ENCODE data around the gene ZNF888. TPM values are rescaled to one million over a fixed set of nuclear protein-coding genes. Genes with fewer than 3 reads are reported as not detected.
"Not testable (repeated sequence)": the region's sequence is repeated elsewhere in the genome, so short reads cannot be mapped to it uniquely, and the experiment has no call there.

The ZNF888 gene
- total and polyA plus RNA-seq, 9 of the 15 experiments (the other 6 are each of a cell fraction or from before 2014, with no cell fraction given), result 1.6 to 13.3 (median 9.9) TPM

GRCh38 chr19:52898596-52898995 is 24.6 kb downstream of the ZNF888 start:
- H3K79me2 ChIP-seq (ENCODE audit: control insufficient read depth, insufficient read depth, low read length), result peaks cover 38% of the 10 kb centered on the region
- WGBS (ENCODE audit: insufficient coverage, low coverage, missing lambda C conversion rate), result 77% methylated on average over 10 of the region's 10 CpGs
- FAIRE-seq; H3K4me2 ChIP-seq (ENCODE audit: insufficient read depth, low read length); H2AFZ ChIP-seq (ENCODE audit: low read depth, low read length); H3K9me3 ChIP-seq (replicated peaks; ENCODE audit: control insufficient read depth, insufficient read depth, low read depth, low read length); BruUV-seq (replicated peaks); H3K4me3 ChIP-seq; DNase-seq (ENCODE audit: extremely low read depth in 1 of 4, low spot score in 3 of 4); in situ Hi-C loops (cut with MboI); H3K27ac ChIP-seq (ENCODE audit: extremely low read depth, low read depth, low read length); H3K9ac ChIP-seq (ENCODE audit: insufficient read depth in 1 of 2, low read depth in 2 of 2, low read length in 2 of 2); H4K20me1 ChIP-seq (replicated peaks; ENCODE audit: control insufficient read depth, insufficient read depth, low read length); CTCF ChIA-PET (ENCODE audit: low intra/inter-chr PET ratio); ATAC-seq; H3K9me1 ChIP-seq (ENCODE audit: control insufficient read depth, insufficient read depth, low read length); H3K27me3 ChIP-seq (ENCODE audit: control insufficient read depth in 2 of 2, insufficient read depth in 2 of 2, low read length in 2 of 2): not testable (repeated sequence)
- POLR2A ChIA-PET, result interaction anchor here (1.0 kb wide), 1 partner anchor 8 kb away, joined by 3 read pairs; no protein-coding TSS in a partner anchor
- intact Hi-C loops (cut with micrococcal nuclease), result loop anchor here (5.0 kb wide), 1 partner anchor 39 kb away; no protein-coding TSS in a partner anchor
- H3K36me3 ChIP-seq (ENCODE audit: control insufficient read depth, insufficient read depth, low read length), result peaks cover 21% of the 10 kb centered on the region; the same call in 1 of the 3 replicates
- H3K4me1 ChIP-seq (replicated peaks in 1 of 2; ENCODE audit: control insufficient read depth in 2 of 2, insufficient read depth in 2 of 2, low read length in 2 of 2), result peaks cover 0 to 21% of the 10 kb centered on the region in 2 experiments; a peak in 4 of 5 replicates

DNA sequence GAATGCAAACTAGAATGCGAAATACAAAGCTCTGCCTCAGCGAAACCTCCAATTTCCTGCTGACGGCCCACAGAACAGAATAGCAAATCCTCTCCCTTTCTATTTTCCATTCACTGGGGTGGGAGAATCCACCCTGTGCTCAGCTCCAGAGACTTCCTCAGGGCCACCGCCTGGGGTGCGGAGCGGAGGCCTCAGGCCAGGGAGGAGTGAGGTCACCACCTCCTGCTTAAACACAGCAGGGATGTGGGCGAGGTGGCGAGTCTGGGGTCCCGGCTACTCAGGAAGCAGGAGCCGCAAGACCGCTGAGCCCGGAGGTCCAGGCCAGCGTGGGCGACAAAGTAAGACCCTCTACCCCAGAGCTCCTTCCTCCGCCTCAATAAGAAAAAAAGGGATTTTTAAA is 25.1 kb downstream of the ZNF888 start:
- DNase-seq (ENCODE audit: extremely low read depth in 1 of 4, low spot score in 3 of 4) (no peak), ATAC-seq (no peak), FAIRE-seq (no peak)
- Histone ChIP-seq H3K79me2 (ENCODE audit: control insufficient read depth, insufficient read depth, low read length) (peaks cover 43% of the 10 kb centered on the region), H2AFZ (ENCODE audit: low read depth, low read length) (peak overlapping the region; percentile 80), H3K4me1 (replicated peaks in 1 of 2; ENCODE audit: control insufficient read depth in 2 of 2, insufficient read depth in 2 of 2, low read length in 2 of 2) (peaks cover 0 to 21% of the 10 kb centered on the region in 2 experiments; a peak in 4 of 5 replicates), H3K9me3 (replicated peaks; ENCODE audit: control insufficient read depth, insufficient read depth, low read depth, low read length) (no peaks in the 10 kb centered on the region), H3K9ac (ENCODE audit: insufficient read depth in 1 of 2, low read depth in 2 of 2, low read length in 2 of 2) (no peak overlapping the region), H3K9me1 (ENCODE audit: control insufficient read depth, insufficient read depth, low read length) (no peaks in the 10 kb centered on the region), H3K36me3 (ENCODE audit: control insufficient read depth, insufficient read depth, low read length) (peaks cover 25% of the 10 kb centered on the region; the same call in 1 of the 3 replicates), H3K27ac (ENCODE audit: extremely low read depth, low read depth, low read length) (no peak overlapping the region), H3K4me3 (no peak overlapping the region), H3K27me3 (ENCODE audit: control insufficient read depth in 2 of 2, insufficient read depth in 2 of 2, low read length in 2 of 2) (no peaks in the 10 kb centered on the region), H3K4me2 (ENCODE audit: insufficient read depth, low read length) (peak overlapping the region; percentile 86; the same call in 1 of the 2 replicates), H4K20me1 (replicated peaks; ENCODE audit: control insufficient read depth, insufficient read depth, low read length) (no peaks in the 10 kb centered on the region)
- BruUV-seq (replicated peaks), result TSS peak; percentile 91
- in situ Hi-C loops (cut with MboI) (no loop called here), intact Hi-C loops (cut with micrococcal nuclease) (loop anchor here (5.0 kb wide), 1 partner anchor 39 kb away; no protein-coding TSS in a partner anchor)
- ChIA-PET CTCF (ENCODE audit: low intra/inter-chr PET ratio) (no interaction called here), POLR2A (no interaction called here)
- WGBS (ENCODE audit: insufficient coverage, low coverage, missing lambda C conversion rate), result 83% methylated on average over 12 of the region's 15 CpGs
- TF ChIP-seq CSDE1 (IDR thresholded peaks at IDR 0.05) (no peak), EP300 (IDR thresholded peaks at IDR 0.05; ENCODE audit: low read length) (no peak), ZNF79 (CRISPR knock-in tag; IDR thresholded peaks at IDR 0.05; ENCODE audit: low read depth) (no peak), MLX (CRISPR knock-in tag; conservative IDR thresholded peaks at IDR 0.05) (no peak), DPF2 (IDR thresholded peaks at IDR 0.05) (no peak), RBBP5 (IDR thresholded peaks at IDR 0.05; ENCODE audit: borderline replicate concordance, insufficient read depth, low read length, poor library complexity, severe bottlenecking) (no peak), ELF4 (CRISPR knock-in tag; IDR thresholded peaks at IDR 0.05) (no peak), ZNF165 (CRISPR knock-in tag; IDR thresholded peaks at IDR 0.05; ENCODE audit: borderline replicate concordance) (no peak), ERF (CRISPR knock-in tag; IDR thresholded peaks at IDR 0.05) (no peak), MAZ (CRISPR knock-in tag; conservative IDR thresholded peaks at IDR 0.05 in 1 of 2, IDR thresholded peaks at IDR 0.05 in 1 of 2) (no peak), E2F1 (CRISPR knock-in tag; IDR thresholded peaks at IDR 0.05) (no peak)
- TF ChIP-seq, protein P1, sequence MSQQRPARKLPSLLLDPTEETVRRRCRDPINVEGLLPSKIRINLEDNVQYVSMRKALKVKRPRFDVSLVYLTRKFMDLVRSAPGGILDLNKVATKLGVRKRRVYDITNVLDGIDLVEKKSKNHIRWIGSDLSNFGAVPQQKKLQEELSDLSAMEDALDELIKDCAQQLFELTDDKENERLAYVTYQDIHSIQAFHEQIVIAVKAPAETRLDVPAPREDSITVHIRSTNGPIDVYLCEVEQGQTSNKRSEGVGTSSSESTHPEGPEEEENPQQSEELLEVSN (IDR thresholded peaks at IDR 0.05; ENCODE audit: borderline replicate concordance in 1 of 2, extremely low read depth in 1 of 2, insufficient read depth in 1 of 2, insufficient read length in 1 of 2, low read depth in 1 of 2, low read length in 1 of 2, poor library complexity in 1 of 2, severe bottlenecking in 1 of 2), result no peak
